Measurements from ENCODE around the gene STRBP. TPM values are rescaled to one million over a fixed set of nuclear protein-coding genes. Genes with fewer than 3 reads are reported as not detected.
"Not testable (repeated sequence)": the region's sequence is repeated elsewhere in the genome, so short reads cannot be mapped to it uniquely, and the experiment has no call there.

STRBP gene
- total and polyA plus RNA-seq, 9 donors = 4.9 to 18.8 (median 11.2) TPM

- Histone ChIP-seq H3K27me3 (no peaks in the 10 kb centered on the region), H3K9me3 (no peaks in the 10 kb centered on the region), H3K36me3 (no peaks in the 10 kb centered on the region), H3K4me1 (ENCODE audit: insufficient read depth) (no peaks in the 10 kb centered on the region), H3K4me3 (no peak overlapping the region), H3K27ac (no peak overlapping the region)
- 66 to 77% (median 73%) methylated on average over 1 of the region's 1 CpG for WGBS, 3 donors
- TF ChIP-seq POLR2A (IDR thresholded peaks at IDR 0.05) = no peak
- no peak for TF ChIP-seq EP300 (IDR thresholded peaks at IDR 0.05)
- TF ChIP-seq CTCF (IDR thresholded peaks at IDR 0.05) = no peak
- intact Hi-C loops (cut with DNase I) = no loop called here
- no peak for DNase-seq
These were observed 15.2 kb downstream of the STRBP start for GRCh38 chr9:123253204-123253603.

- 66 to 79% (median 67%) methylated on average over 1 of the region's 1 CpG for WGBS, 3 donors
- no peak for DNase-seq
- H3K9me3 ChIP-seq = no peaks in the 10 kb centered on the region
- H3K4me3 ChIP-seq = no peak overlapping the region
- intact Hi-C loops (cut with DNase I) = no loop called here
- TF ChIP-seq CTCF (IDR thresholded peaks at IDR 0.05) = no peak
- TF ChIP-seq POLR2A (IDR thresholded peaks at IDR 0.05) = no peak
- no peak for TF ChIP-seq EP300 (IDR thresholded peaks at IDR 0.05)
- no peaks in the 10 kb centered on the region for H3K4me1 ChIP-seq (ENCODE audit: insufficient read depth)
- no peaks in the 10 kb centered on the region for H3K36me3 ChIP-seq
- H3K27ac ChIP-seq = no peak overlapping the region
- H3K27me3 ChIP-seq = no peaks in the 10 kb centered on the region
These were observed 16.6 kb downstream of the STRBP start for GRCh38 chr9:123251741-123252140.

GRCh38 chr9:123251324-123251723, 17.1 kb downstream of the STRBP start:
- TF ChIP-seq CTCF (IDR thresholded peaks at IDR 0.05) (no peak), EP300 (IDR thresholded peaks at IDR 0.05) (no peak), POLR2A (IDR thresholded peaks at IDR 0.05) (no peak)
- H3K4me3 ChIP-seq = no peak overlapping the region
- H3K27me3 ChIP-seq = no peaks in the 10 kb centered on the region
- DNase-seq = no peak
- no peaks in the 10 kb centered on the region for H3K4me1 ChIP-seq (ENCODE audit: insufficient read depth)
- H3K9me3 ChIP-seq = no peaks in the 10 kb centered on the region
- intact Hi-C loops (cut with DNase I) = no loop called here
- H3K36me3 ChIP-seq = no peaks in the 10 kb centered on the region
- H3K27ac ChIP-seq = no peak overlapping the region
- WGBS, 3 donors = 91 to 100% (median 96%) methylated on average over 1 of the region's 1 CpG

GRCh38 chr9:123250504-123250903, 17.9 kb downstream of the STRBP start:
- no peaks in the 10 kb centered on the region for H3K9me3 ChIP-seq
- no peaks in the 10 kb centered on the region for H3K36me3 ChIP-seq
- H3K4me3 ChIP-seq = no peak overlapping the region
- intact Hi-C loops (cut with DNase I) = no loop called here
- H3K27me3 ChIP-seq = no peaks in the 10 kb centered on the region
- no peak overlapping the region for H3K27ac ChIP-seq
- no peaks in the 10 kb centered on the region for H3K4me1 ChIP-seq (ENCODE audit: insufficient read depth)
- TF ChIP-seq POLR2A (IDR thresholded peaks at IDR 0.05) (no peak), CTCF (IDR thresholded peaks at IDR 0.05) (no peak), EP300 (IDR thresholded peaks at IDR 0.05) (no peak)
- WGBS, 3 donors = 81 to 98% (median 85%) methylated on average over 1 of the region's 1 CpG
- DNase-seq = no peak

GRCh38 chr9:123249162-123249561, 19.2 kb downstream of the STRBP start:
- intact Hi-C loops (cut with DNase I); H3K4me3 ChIP-seq; H3K36me3 ChIP-seq; H3K9me3 ChIP-seq; H3K27me3 ChIP-seq; DNase-seq; H3K4me1 ChIP-seq (ENCODE audit: insufficient read depth); H3K27ac ChIP-seq: not testable (repeated sequence)
- WGBS, 3 donors = 61 to 88% (median 83%) methylated on average over 4 of the region's 4 CpGs
